HepG2 (cell line): ENCODE measurements around the gene NUP85. TPM values are rescaled to one million over a fixed set of nuclear protein-coding genes. Genes with fewer than 3 reads are reported as not detected.

Experiments
- ESRRA ChIP-seq: sonication (generic); formaldehyde crosslinking; IDR thresholded peaks from 2 replicates; pipeline ENCODE4 v1.5.1; 2020; ENCODE audit warnings: mild to moderate bottlenecking, low read depth, missing genetic modification reagents
- ETV5 ChIP-seq: IDR thresholded peaks from 2 replicates; pipeline ENCODE4 v1.6.1; 2018; ENCODE audit warnings: missing biosample characterization, missing genetic modification reagents, inconsistent platforms, borderline replicate concordance
- GTF2F1 ChIP-seq: fragments of 150-350 bp; IDR thresholded peaks from 2 replicates; pipeline ENCODE4 v1.6.1; 2014; ENCODE audit warnings: low read length
- HOXA5 ChIP-seq: sonication (generic); formaldehyde crosslinking; IDR thresholded peaks from 2 replicates; pipeline ENCODE4 v1.4.0; 2020; ENCODE audit warnings: missing genetic modification reagents
- KAT8 ChIP-seq: IDR thresholded peaks from 2 replicates; pipeline ENCODE4 v1.6.1; 2016; ENCODE audit warnings: missing genetic modification reagents, missing compliant biosample characterization
- KLF13 ChIP-seq: sonication (generic); formaldehyde crosslinking; IDR thresholded peaks from 2 replicates; pipeline ENCODE4 v1.4.0; 2020; ENCODE audit warnings: mild to moderate bottlenecking, missing genetic modification reagents
- POLR2AphosphoS5 ChIP-seq: IDR thresholded peaks from 2 replicates; pipeline ENCODE4 v1.6.1; 2012; ENCODE audit warnings: low read depth, low read length
- SIX1 ChIP-seq: sonication (generic); formaldehyde crosslinking; IDR thresholded peaks from 2 replicates; pipeline ENCODE4 v1.4.0; 2020; ENCODE audit warnings: missing genetic modification reagents, borderline replicate concordance
- ZFP36L2 ChIP-seq: sonication (generic); formaldehyde crosslinking; IDR thresholded peaks from 2 replicates; pipeline ENCODE4 v1.4.0; 2020; ENCODE audit warnings: missing genetic modification reagents
- ZNF205 ChIP-seq: IDR thresholded peaks from 2 replicates; pipeline ENCODE4 v1.6.1; 2018; ENCODE audit warnings: missing biosample characterization, missing genetic modification reagents
- ZNF235 ChIP-seq: sonication (generic); formaldehyde crosslinking; IDR thresholded peaks from 2 replicates; pipeline ENCODE4 v1.8.1; 2023; ENCODE audit warnings: mild to moderate bottlenecking, missing genetic modification reagents, borderline replicate concordance
- ZNF326 ChIP-seq: sonication (generic); formaldehyde crosslinking; IDR thresholded peaks from 2 replicates; pipeline ENCODE4 v1.4.0; 2020; ENCODE audit warnings: missing genetic modification reagents, borderline replicate concordance
- ZNF547 ChIP-seq: sonication (generic); formaldehyde crosslinking; IDR thresholded peaks from 2 replicates; pipeline ENCODE4 v1.5.1; 2020; ENCODE audit warnings: mild to moderate bottlenecking, missing genetic modification reagents
- ZNF557 ChIP-seq: sonication (generic); formaldehyde crosslinking; IDR thresholded peaks from 2 replicates; pipeline ENCODE4 v1.4.0; 2020; ENCODE audit warnings: missing genetic modification reagents
- ZNF775 ChIP-seq: sonication (generic); formaldehyde crosslinking; IDR thresholded peaks from 2 replicates; pipeline ENCODE4 v1.4.0; 2020; ENCODE audit warnings: missing genetic modification reagents, mild to moderate bottlenecking, moderate library complexity, borderline replicate concordance
- ZSCAN21 ChIP-seq: sonication (generic); formaldehyde crosslinking; IDR thresholded peaks from 2 replicates; pipeline ENCODE4 v1.8.0; 2022; ENCODE audit warnings: mild to moderate bottlenecking, missing genetic modification reagents, moderate library complexity, borderline replicate concordance
- ZSCAN25 ChIP-seq: sonication (generic); formaldehyde crosslinking; IDR thresholded peaks from 2 replicates; pipeline ENCODE4 v1.8.0; 2022; ENCODE audit warnings: mild to moderate bottlenecking, missing genetic modification reagents
- polyA plus RNA-seq, 8 experiments: library from polyadenylated mRNA; depleted of rRNA in 3 of 8; stranded (reverse) in 7 of 8; unstranded in 1 of 8; fragments of >200 nt; fragmentation: Illumina TruSeq in 4 of 8; extraction: Trizol in 4 of 8; gene quantifications; 2 replicates each; pipeline versions ENCODE4 v1.2.1 to v1.2.3, GENCODE V29; 2011 to 2016; ENCODE audit warnings: low read depth in 4 of 8, missing spikeins in 1 of 8, mixed read lengths in 1 of 8; ENCODE audit not compliant: insufficient read depth in 1 of 8
- total RNA-seq, 5 experiments: library from RNA; depleted of rRNA; stranded (reverse); fragments of >200 nt; fragmentation: Illumina TruSeq; extraction: Trizol; gene quantifications; 2 replicates each; pipeline ENCODE4 v1.2.3, GENCODE V29; 2016; ENCODE audit warnings: low read depth in 1 of 5
- TF ChIP-seq, protein P1 (sequence below): sonication (generic); formaldehyde crosslinking; IDR thresholded peaks from 2 replicates; pipeline ENCODE4 v1.4.0; 2020; ENCODE audit warnings: missing genetic modification reagents
- TF ChIP-seq, protein P2 (sequence below): sonication (generic); formaldehyde crosslinking; IDR thresholded peaks from 2 replicates; pipeline ENCODE4 v1.4.0; 2020; ENCODE audit warnings: mild to moderate bottlenecking, missing genetic modification reagents
- TF ChIP-seq, protein P3 (sequence below): sonication (generic); formaldehyde crosslinking; IDR thresholded peaks from 2 replicates; pipeline ENCODE4 v1.4.0; 2020; ENCODE audit warnings: missing genetic modification reagents, mild to moderate bottlenecking, borderline replicate concordance
- TF ChIP-seq, protein P4 (sequence below): sonication (generic); formaldehyde crosslinking; IDR thresholded peaks from 2 replicates; pipeline ENCODE4 v1.9.0; 2021; ENCODE audit warnings: missing genetic modification reagents, mild to moderate bottlenecking, borderline replicate concordance

NUP85 gene
- total and polyA plus RNA-seq, 2 of the 13 experiments (the other 11 are each of a cell fraction or from before 2014, with no cell fraction given): 89.1 to 124 TPM

DNA sequence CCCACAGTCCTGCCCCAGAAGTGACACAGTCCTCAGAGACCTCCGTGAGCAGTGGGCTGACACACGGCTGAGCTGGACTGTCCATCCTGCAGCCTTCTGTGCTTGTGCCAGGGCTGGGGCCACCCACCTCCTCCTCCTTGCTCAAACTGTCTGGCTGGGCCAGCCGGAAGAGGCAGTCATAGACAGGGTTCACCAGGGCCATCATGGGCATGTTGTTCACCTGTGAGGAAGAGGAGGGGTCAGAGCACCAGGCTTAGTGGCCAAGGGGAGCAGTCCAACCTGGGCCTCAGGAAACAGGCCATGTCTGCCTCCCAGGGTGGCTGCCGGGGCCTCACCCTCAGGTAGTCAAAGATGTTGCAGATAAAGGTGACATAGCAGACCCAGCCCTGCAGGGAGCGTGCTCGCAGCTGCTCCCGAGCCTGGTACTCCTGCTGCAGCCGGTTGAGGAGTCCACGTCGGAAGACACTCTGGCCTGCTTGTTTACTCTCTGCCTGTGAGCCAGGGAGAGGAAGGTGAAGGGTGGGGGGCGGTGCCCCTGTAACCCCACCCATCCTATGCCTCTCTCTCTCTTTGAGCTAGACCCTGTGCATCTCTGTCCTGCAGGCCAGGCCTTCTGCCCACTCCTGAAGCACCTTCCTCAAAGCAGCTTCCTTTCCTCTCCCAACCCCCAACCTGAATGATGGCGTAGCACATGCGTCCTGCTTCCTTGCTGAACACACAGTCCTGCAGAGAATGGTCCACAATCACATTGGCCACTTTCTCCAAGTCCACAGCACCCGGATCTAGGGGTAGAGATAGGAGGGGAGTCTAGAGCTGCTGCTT, 62.1 kb downstream of the NUP85 start (continued):
- TF ChIP-seq, protein P1, sequence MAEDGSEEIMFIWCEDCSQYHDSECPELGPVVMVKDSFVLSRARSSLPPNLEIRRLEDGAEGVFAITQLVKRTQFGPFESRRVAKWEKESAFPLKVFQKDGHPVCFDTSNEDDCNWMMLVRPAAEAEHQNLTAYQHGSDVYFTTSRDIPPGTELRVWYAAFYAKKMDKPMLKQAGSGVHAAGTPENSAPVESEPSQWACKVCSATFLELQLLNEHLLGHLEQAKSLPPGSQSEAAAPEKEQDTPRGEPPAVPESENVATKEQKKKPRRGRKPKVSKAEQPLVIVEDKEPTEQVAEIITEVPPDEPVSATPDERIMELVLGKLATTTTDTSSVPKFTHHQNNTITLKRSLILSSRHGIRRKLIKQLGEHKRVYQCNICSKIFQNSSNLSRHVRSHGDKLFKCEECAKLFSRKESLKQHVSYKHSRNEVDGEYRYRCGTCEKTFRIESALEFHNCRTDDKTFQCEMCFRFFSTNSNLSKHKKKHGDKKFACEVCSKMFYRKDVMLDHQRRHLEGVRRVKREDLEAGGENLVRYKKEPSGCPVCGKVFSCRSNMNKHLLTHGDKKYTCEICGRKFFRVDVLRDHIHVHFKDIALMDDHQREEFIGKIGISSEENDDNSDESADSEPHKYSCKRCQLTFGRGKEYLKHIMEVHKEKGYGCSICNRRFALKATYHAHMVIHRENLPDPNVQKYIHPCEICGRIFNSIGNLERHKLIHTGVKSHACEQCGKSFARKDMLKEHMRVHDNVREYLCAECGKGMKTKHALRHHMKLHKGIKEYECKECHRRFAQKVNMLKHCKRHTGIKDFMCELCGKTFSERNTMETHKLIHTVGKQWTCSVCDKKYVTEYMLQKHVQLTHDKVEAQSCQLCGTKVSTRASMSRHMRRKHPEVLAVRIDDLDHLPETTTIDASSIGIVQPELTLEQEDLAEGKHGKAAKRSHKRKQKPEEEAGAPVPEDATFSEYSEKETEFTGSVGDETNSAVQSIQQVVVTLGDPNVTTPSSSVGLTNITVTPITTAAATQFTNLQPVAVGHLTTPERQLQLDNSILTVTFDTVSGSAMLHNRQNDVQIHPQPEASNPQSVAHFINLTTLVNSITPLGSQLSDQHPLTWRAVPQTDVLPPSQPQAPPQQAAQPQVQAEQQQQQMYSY (CRISPR knock-in tag): no peak
- TF ChIP-seq GTF2F1 (no peak), ZNF326 (CRISPR knock-in tag) (0 out of 2 replicates have a peak, but pooled peaks have one; percentile 63), ZNF547 (CRISPR knock-in tag) (0 out of 2 replicates have a peak, but pooled peaks have one; percentile 72), ZNF775 (CRISPR knock-in tag) (no peak), KAT8 (CRISPR knock-in tag) (peak; percentile 77), HOXA5 (CRISPR knock-in tag) (no peak), ZNF557 (CRISPR knock-in tag) (no peak), POLR2AphosphoS5 (peak; percentile 46; the same call in 1 of the 2 replicates), ZSCAN25 (CRISPR knock-in tag) (no peak; the same call in 1 of the 2 replicates), SIX1 (CRISPR knock-in tag) (0 out of 2 replicates have a peak, but pooled peaks have one; percentile 30), ZSCAN21 (peak; percentile 60; the same call in 1 of the 2 replicates), ETV5 (no peak; the same call in 1 of the 2 replicates), ZNF235 (CRISPR knock-in tag) (no peak), ESRRA (CRISPR knock-in tag) (peak; percentile 61; the same call in 1 of the 2 replicates), ZNF205 (CRISPR knock-in tag) (no peak), ZFP36L2 (CRISPR knock-in tag) (no peak), KLF13 (CRISPR knock-in tag) (0 out of 2 replicates have a peak, but pooled peaks have one; percentile 37)
- TF ChIP-seq, protein P2, sequence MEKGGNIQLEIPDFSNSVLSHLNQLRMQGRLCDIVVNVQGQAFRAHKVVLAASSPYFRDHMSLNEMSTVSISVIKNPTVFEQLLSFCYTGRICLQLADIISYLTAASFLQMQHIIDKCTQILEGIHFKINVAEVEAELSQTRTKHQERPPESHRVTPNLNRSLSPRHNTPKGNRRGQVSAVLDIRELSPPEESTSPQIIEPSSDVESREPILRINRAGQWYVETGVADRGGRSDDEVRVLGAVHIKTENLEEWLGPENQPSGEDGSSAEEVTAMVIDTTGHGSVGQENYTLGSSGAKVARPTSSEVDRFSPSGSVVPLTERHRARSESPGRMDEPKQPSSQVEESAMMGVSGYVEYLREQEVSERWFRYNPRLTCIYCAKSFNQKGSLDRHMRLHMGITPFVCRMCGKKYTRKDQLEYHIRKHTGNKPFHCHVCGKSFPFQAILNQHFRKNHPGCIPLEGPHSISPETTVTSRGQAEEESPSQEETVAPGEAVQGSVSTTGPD: no peak
- TF ChIP-seq, protein P3, sequence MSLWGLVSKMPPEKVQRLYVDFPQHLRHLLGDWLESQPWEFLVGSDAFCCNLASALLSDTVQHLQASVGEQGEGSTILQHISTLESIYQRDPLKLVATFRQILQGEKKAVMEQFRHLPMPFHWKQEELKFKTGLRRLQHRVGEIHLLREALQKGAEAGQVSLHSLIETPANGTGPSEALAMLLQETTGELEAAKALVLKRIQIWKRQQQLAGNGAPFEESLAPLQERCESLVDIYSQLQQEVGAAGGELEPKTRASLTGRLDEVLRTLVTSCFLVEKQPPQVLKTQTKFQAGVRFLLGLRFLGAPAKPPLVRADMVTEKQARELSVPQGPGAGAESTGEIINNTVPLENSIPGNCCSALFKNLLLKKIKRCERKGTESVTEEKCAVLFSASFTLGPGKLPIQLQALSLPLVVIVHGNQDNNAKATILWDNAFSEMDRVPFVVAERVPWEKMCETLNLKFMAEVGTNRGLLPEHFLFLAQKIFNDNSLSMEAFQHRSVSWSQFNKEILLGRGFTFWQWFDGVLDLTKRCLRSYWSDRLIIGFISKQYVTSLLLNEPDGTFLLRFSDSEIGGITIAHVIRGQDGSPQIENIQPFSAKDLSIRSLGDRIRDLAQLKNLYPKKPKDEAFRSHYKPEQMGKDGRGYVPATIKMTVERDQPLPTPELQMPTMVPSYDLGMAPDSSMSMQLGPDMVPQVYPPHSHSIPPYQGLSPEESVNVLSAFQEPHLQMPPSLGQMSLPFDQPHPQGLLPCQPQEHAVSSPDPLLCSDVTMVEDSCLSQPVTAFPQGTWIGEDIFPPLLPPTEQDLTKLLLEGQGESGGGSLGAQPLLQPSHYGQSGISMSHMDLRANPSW (CRISPR knock-in tag): peak; percentile 73
- TF ChIP-seq, protein P4, sequence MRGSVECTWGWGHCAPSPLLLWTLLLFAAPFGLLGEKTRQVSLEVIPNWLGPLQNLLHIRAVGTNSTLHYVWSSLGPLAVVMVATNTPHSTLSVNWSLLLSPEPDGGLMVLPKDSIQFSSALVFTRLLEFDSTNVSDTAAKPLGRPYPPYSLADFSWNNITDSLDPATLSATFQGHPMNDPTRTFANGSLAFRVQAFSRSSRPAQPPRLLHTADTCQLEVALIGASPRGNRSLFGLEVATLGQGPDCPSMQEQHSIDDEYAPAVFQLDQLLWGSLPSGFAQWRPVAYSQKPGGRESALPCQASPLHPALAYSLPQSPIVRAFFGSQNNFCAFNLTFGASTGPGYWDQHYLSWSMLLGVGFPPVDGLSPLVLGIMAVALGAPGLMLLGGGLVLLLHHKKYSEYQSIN (CRISPR knock-in tag): no peak
